ENCODE measurements around the gene FGD2. TPM values are rescaled to one million over a fixed set of nuclear protein-coding genes. Genes with fewer than 3 reads are reported as not detected.
A peak's percentile ranks its signal among the peaks of the same experiment; 100 is the strongest.

Gene FGD2
- total RNA-seq, 4 donors from 2014 or later, result 0.39 to 6.2 (median 5.0) TPM

DNA sequence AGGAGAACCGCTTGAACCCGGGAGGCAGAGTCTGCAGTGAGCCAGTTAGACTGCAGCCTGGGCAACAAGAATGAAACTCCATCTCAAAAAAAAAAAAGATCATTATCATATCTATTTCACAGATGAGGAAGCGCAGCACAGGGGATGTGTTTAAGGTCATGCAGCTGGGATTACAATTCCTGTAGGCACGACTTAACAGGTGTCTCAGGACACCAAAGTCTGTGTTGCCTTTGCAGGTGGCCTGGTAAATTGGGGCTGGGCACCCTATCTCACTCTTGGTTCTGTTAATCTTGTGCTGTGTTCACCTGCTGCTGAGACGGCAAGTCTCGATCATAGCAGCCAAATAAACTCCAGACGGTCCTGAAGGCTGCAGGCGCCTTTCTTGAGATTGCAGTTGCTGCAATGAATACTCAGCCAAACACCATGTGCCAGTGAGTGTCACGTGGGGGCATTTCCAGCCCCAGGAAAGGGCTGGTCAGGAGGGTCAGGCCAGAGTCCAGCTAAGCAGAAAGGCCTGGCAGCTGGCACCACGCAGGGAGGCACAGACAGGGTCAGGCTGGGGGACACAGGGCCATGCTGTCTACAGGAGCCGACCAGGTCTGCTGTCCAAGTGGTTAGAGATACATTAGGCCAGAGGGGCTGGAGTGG is 55.8 kb downstream of the FGD2 start:
- H3K27ac ChIP-seq, result peak overlapping the region; percentile 86 to 89 (median 86)

DNA sequence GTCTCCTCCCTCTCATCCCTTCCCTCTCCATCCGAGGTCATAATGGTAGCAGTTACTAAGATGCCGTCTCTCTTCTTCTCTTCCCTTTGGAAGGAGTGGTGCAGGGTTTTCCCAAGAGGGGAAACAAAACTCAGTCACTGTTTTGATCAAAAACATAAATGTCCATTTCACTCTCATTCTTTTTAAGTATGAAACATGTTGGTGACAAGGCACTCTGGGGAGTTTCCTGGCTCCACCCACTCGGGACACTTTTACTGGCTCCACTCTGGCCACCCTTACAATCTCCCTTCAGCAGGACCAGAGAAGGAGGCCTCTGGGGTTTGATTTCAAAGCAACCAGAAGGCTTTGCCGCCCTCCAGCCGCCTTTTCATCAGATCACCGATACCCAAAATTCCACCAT is 57.0 kb downstream of the FGD2 start:
- peak overlapping the region; percentile 86 to 89 (median 86) for H3K27ac ChIP-seq
- in situ Hi-C loops (cut with MboI; ENCODE audit: low sequenced_read_pairs in 4 of 4), result loop anchor here in 1 of 4 donors (5.0 kb wide), 1 partner anchor 35 kb away; no protein-coding TSS in a partner anchor
- H3K4me3 ChIP-seq, result no peak overlapping the region
- H3K36me3 ChIP-seq, result no peaks in the 10 kb centered on the region
- H3K9me3 ChIP-seq, result no peaks in the 10 kb centered on the region
- intact Hi-C loops (cut with DNase I; ENCODE audit: low total_unique reads), result no loop called here
- peaks cover 31 to 34% of the 10 kb centered on the region in 2 donors for H3K4me1 ChIP-seq
- DNase-seq, result no peak
- no peak for ATAC-seq
- TF ChIP-seq POLR2A (IDR thresholded peaks at IDR 0.05), result no peak
- TF ChIP-seq, protein P1, sequence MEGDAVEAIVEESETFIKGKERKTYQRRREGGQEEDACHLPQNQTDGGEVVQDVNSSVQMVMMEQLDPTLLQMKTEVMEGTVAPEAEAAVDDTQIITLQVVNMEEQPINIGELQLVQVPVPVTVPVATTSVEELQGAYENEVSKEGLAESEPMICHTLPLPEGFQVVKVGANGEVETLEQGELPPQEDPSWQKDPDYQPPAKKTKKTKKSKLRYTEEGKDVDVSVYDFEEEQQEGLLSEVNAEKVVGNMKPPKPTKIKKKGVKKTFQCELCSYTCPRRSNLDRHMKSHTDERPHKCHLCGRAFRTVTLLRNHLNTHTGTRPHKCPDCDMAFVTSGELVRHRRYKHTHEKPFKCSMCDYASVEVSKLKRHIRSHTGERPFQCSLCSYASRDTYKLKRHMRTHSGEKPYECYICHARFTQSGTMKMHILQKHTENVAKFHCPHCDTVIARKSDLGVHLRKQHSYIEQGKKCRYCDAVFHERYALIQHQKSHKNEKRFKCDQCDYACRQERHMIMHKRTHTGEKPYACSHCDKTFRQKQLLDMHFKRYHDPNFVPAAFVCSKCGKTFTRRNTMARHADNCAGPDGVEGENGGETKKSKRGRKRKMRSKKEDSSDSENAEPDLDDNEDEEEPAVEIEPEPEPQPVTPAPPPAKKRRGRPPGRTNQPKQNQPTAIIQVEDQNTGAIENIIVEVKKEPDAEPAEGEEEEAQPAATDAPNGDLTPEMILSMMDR (IDR thresholded peaks at IDR 0.05 in 4 of 5, conservative IDR thresholded peaks at IDR 0.05 in 1 of 5), result no peak
- H3K27me3 ChIP-seq, result no peaks in the 10 kb centered on the region

More for the DNA sequence above, 55.8 kb downstream of the FGD2 start:
- intact Hi-C loops (cut with DNase I; ENCODE audit: low total_unique reads) (loop anchor here (1.0 kb wide), 1 partner anchor 42 kb away; no protein-coding TSS in a partner anchor), in situ Hi-C loops (cut with MboI; ENCODE audit: low sequenced_read_pairs in 4 of 4) (loop anchor here in 1 of 4 donors (5.0 kb wide), 1 partner anchor 36 kb away; no protein-coding TSS in a partner anchor)
- Histone ChIP-seq H3K9me3 (no peaks in the 10 kb centered on the region), H3K4me1 (peaks cover 31 to 34% of the 10 kb centered on the region in 2 donors), H3K36me3 (no peaks in the 10 kb centered on the region), H3K4me3 (no peak overlapping the region), H3K27me3 (no peaks in the 10 kb centered on the region)
- DNase-seq (peak; percentile 83 to 95), ATAC-seq (peak; percentile 81 to 88)
- peak in 1 of 2 donors; percentile 30 for TF ChIP-seq POLR2A (IDR thresholded peaks at IDR 0.05)
- TF ChIP-seq, protein P1 (IDR thresholded peaks at IDR 0.05 in 4 of 5, conservative IDR thresholded peaks at IDR 0.05 in 1 of 5), result no peak

DNA sequence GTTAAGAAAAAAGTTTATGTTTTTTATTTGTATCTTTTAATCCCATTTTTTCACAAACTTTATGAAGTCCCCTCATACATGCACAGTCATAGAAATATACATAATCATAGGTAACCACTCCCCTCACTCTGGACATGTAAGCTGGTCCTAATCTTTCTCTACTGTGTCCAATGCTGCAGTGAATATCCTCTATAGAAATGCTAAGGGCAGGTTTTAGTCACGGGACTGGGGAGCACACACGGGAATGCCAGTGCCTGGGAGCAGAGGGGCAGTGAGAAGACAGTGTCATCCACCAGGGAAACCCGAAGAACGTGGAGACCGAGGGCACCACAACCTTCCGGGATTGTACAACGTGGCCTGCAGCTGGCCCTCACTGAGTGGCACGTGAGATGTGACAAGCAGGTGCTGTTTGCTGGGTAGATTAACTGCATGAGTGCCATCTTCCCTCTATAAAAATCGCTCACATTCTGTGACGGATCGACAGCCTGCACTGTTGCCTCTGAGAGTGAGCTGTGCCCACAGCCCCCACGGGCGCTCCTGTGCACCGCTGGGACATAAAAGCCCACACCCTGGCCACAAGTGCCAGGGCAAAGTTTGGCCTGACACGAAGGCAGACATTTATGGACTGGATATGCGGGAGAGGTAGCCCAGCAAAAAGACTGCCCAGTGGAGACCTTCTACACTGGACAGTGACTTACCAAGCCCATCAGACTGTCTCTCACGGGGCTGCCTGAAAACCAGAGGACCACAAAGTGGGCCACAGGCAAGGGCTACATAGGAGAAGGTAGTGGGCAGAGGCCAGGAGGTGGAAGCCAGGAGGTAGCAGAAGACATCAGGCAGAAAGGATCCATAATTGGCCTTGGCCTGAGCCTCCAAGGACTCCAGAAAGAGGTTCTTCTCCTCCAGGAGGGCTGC is 63.2 kb downstream of the FGD2 start:
- peak; percentile 54 to 64 for DNase-seq
- Histone ChIP-seq H3K4me3 (no peak overlapping the region), H3K27me3 (no peaks in the 10 kb centered on the region), H3K4me1 (peaks cover 4 to 12% of the 10 kb centered on the region in 2 donors), H3K9me3 (no peaks in the 10 kb centered on the region), H3K27ac (peak overlapping the region; percentile 14 to 56 (median 30)), H3K36me3 (no peaks in the 10 kb centered on the region)
- intact Hi-C loops (cut with DNase I; ENCODE audit: low total_unique reads), result no loop called here
- in situ Hi-C loops (cut with MboI; ENCODE audit: low sequenced_read_pairs in 4 of 4), result no loop called here
- ATAC-seq, result peak; percentile 84 to 89
- TF ChIP-seq, protein P1 (IDR thresholded peaks at IDR 0.05 in 4 of 5, conservative IDR thresholded peaks at IDR 0.05 in 1 of 5), result no peak
- no peak for TF ChIP-seq POLR2A (IDR thresholded peaks at IDR 0.05)

DNA sequence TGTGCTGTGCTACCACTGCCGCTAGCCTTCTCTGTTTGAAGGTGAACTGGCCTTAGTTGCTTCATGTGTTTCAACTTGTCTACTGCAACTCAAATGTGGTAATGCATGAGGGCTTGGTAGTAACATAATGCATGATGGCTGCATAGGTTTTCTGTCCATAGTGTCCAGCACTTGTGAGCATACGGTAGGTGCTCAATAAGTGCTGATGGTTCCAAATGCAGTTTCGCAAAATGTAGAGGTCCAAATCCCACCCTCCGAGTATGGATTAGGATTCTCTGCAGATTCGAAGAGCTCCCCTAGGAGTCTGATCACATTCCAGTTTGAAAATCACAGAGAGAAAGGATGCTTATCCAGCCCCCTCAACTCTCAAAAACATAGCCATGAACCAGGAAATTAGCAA is 64.2 kb downstream of the FGD2 start:
- in situ Hi-C loops (cut with MboI; ENCODE audit: low sequenced_read_pairs in 4 of 4), result no loop called here
- DNase-seq, result no peak

More for the DNA sequence above, 64.2 kb downstream of the FGD2 start:
- Histone ChIP-seq H3K9me3 (no peaks in the 10 kb centered on the region), H3K4me3 (no peak overlapping the region), H3K27me3 (no peaks in the 10 kb centered on the region), H3K4me1 (peaks cover 7 to 21% of the 10 kb centered on the region in 2 donors), H3K36me3 (no peaks in the 10 kb centered on the region), H3K27ac (no peak overlapping the region)
- TF ChIP-seq POLR2A (IDR thresholded peaks at IDR 0.05), result no peak
- TF ChIP-seq, protein P1 (IDR thresholded peaks at IDR 0.05 in 4 of 5, conservative IDR thresholded peaks at IDR 0.05 in 1 of 5), result no peak
- intact Hi-C loops (cut with DNase I; ENCODE audit: low total_unique reads), result no loop called here
- no peak for ATAC-seq

Data from gastrocnemius medialis (tissue), 4 donors.